Activated naive CD4-positive, alpha-beta T cell treated with anti-CD3 and anti-CD28 coated beads, Interleukin-2, amount 10 ng/mL, durations not matched to agents 7 days and 5 days (primary cell): ENCODE data around the gene PIK3IP1.

Experiments
- CTCF ChIA-PET: fragments of 350-600 bp; sonication (Branson Sonifier 250); formaldehyde crosslinking; loops from one replicate; lab custom pipeline; 2021; ENCODE audit warnings: antibody characterized with exemption; lab: Charles Lee
- DNase-seq: peaks from one replicate; pipeline ENCODE4 v3.0.0-alpha.2; 2020
- H3K27ac Mint-ChIP-seq: one replicate; pipeline ENCODE4 v1.8.0; 2021; ENCODE audit warnings: mild to moderate bottlenecking, moderate library complexity, mixed read lengths
- H3K27me3 Mint-ChIP-seq: one replicate; pipeline ENCODE4 v1.8.0; 2021; ENCODE audit warnings: mild to moderate bottlenecking, mixed read lengths
- H3K36me3 Mint-ChIP-seq: one replicate; pipeline ENCODE4 v1.8.0; 2021; ENCODE audit warnings: mixed read lengths
- H3K4me1 Mint-ChIP-seq: one replicate; pipeline ENCODE4 v1.8.0; 2021; ENCODE audit warnings: mixed read lengths
- H3K4me3 Mint-ChIP-seq: one replicate; pipeline ENCODE4 v1.8.0; 2021; ENCODE audit warnings: mild to moderate bottlenecking, moderate library complexity, mixed read lengths
- H3K9me3 Mint-ChIP-seq: one replicate; pipeline ENCODE4 v1.8.0; 2021; ENCODE audit warnings: mixed read lengths

PIK3IP1 gene

GRCh38 chr22:31292236-31292989 lies at the start of gene PIK3IP1:
Gene PIK3IP1 (minus strand): TSS chr22:31292488. CDS start chr22:31292344, 144 bp downstream.
- H3K9me3 Mint-ChIP-seq, result no peaks in the 10 kb centered on the region
- CTCF ChIA-PET, result interaction anchor here (0.6 to 5.2 kb wide), 15 partner anchors 8 to 371 kb away, joined by 3 to 35 read pairs (median 4); partner anchors contain the start of genes LIMK2, RNF185 and SELENOM
- H3K36me3 Mint-ChIP-seq, result peaks cover 39% of the 10 kb centered on the region
- DNase-seq, result peak; percentile 93
- H3K27me3 Mint-ChIP-seq, result peaks cover 4% of the 10 kb centered on the region
- peak within 1 kb of the TSS; percentile 99 for H3K27ac Mint-ChIP-seq
- peak within 1 kb of the TSS; percentile 99 for H3K4me3 Mint-ChIP-seq
- H3K4me1 Mint-ChIP-seq, result peaks cover 72% of the 10 kb centered on the region

- Mint-ChIP-seq H3K4me1 (peaks cover 68% of the 10 kb centered on the region), H3K36me3 (peaks cover 67% of the 10 kb centered on the region), H3K27me3 (no peaks in the 10 kb centered on the region), H3K9me3 (no peaks in the 10 kb centered on the region), H3K27ac (no peak overlapping the region), H3K4me3 (no peak overlapping the region)
- CTCF ChIA-PET, result no interaction called here
- no peak for DNase-seq
Observed at GRCh38 chr22:31341386-31342088, 49.2 kb upstream of the PIK3IP1 start.

- no peak for DNase-seq
- Mint-ChIP-seq H3K4me1 (peaks cover 68% of the 10 kb centered on the region), H3K27me3 (no peaks in the 10 kb centered on the region), H3K27ac (no peak overlapping the region), H3K4me3 (no peak overlapping the region), H3K9me3 (no peaks in the 10 kb centered on the region), H3K36me3 (peaks cover 69% of the 10 kb centered on the region)
- CTCF ChIA-PET, result no interaction called here
Observed at GRCh38 chr22:31340765-31341247, 48.5 kb upstream of the PIK3IP1 start.

GRCh38 chr22:31340360-31340759 lies 48.1 kb upstream of the PIK3IP1 start:
- peaks cover 68% of the 10 kb centered on the region for H3K4me1 Mint-ChIP-seq
- CTCF ChIA-PET, result interaction anchor here (0.6 kb wide), 1 partner anchor 141 kb away, joined by 3 read pairs; no protein-coding TSS in a partner anchor
- H3K27ac Mint-ChIP-seq, result no peak overlapping the region
- no peak overlapping the region for H3K4me3 Mint-ChIP-seq
- H3K36me3 Mint-ChIP-seq, result peaks cover 72% of the 10 kb centered on the region
- no peak for DNase-seq
- H3K9me3 Mint-ChIP-seq, result no peaks in the 10 kb centered on the region
- no peaks in the 10 kb centered on the region for H3K27me3 Mint-ChIP-seq

GRCh38 chr22:31339148-31339832 lies 47.0 kb upstream of the PIK3IP1 start:
- Mint-ChIP-seq H3K4me1 (peaks cover 61% of the 10 kb centered on the region), H3K4me3 (no peak overlapping the region), H3K27ac (peak overlapping the region; percentile 53), H3K36me3 (peaks cover 75% of the 10 kb centered on the region), H3K9me3 (no peaks in the 10 kb centered on the region), H3K27me3 (no peaks in the 10 kb centered on the region)
- CTCF ChIA-PET, result interaction anchor here (0.5 to 1.7 kb wide), 2 partner anchors 26 to 27 kb away, joined by 3 to 6 read pairs; no protein-coding TSS in a partner anchor
- no peak for DNase-seq

GRCh38 chr22:31337178-31337577 lies 44.9 kb upstream of the PIK3IP1 start:
- Mint-ChIP-seq H3K36me3 (peaks cover 70% of the 10 kb centered on the region), H3K4me3 (no peak overlapping the region), H3K27me3 (no peaks in the 10 kb centered on the region), H3K27ac (no peak overlapping the region), H3K9me3 (no peaks in the 10 kb centered on the region), H3K4me1 (peaks cover 41% of the 10 kb centered on the region)
- DNase-seq, result peak; percentile 25
- CTCF ChIA-PET, result no interaction called here

GRCh38 chr22:31334329-31334728 lies 42.0 kb upstream of the PIK3IP1 start:
- CTCF ChIA-PET, result interaction anchor here (1.9 kb wide), 1 partner anchor 11 kb away, joined by 7 read pairs; no protein-coding TSS in a partner anchor
- Mint-ChIP-seq H3K27ac (no peak overlapping the region), H3K9me3 (no peaks in the 10 kb centered on the region), H3K27me3 (no peaks in the 10 kb centered on the region), H3K36me3 (peaks cover 70% of the 10 kb centered on the region), H3K4me1 (peaks cover 31% of the 10 kb centered on the region), H3K4me3 (no peak overlapping the region)
- no peak for DNase-seq

- peak overlapping the region; percentile 16 for H3K27ac Mint-ChIP-seq
- no peaks in the 10 kb centered on the region for H3K27me3 Mint-ChIP-seq
- H3K4me1 Mint-ChIP-seq, result peaks cover 33% of the 10 kb centered on the region
- CTCF ChIA-PET, result no interaction called here
- no peak overlapping the region for H3K4me3 Mint-ChIP-seq
- H3K9me3 Mint-ChIP-seq, result no peaks in the 10 kb centered on the region
- H3K36me3 Mint-ChIP-seq, result peaks cover 65% of the 10 kb centered on the region
- DNase-seq, result no peak
Observed at GRCh38 chr22:31333641-31334040, 41.4 kb upstream of the PIK3IP1 start.

- no peak for DNase-seq
- H3K9me3 Mint-ChIP-seq, result no peaks in the 10 kb centered on the region
- H3K27me3 Mint-ChIP-seq, result no peaks in the 10 kb centered on the region
- no peak overlapping the region for H3K4me3 Mint-ChIP-seq
- H3K4me1 Mint-ChIP-seq, result peaks cover 28% of the 10 kb centered on the region
- peak overlapping the region; percentile 9 for H3K27ac Mint-ChIP-seq
- CTCF ChIA-PET, result no interaction called here
- peaks cover 64% of the 10 kb centered on the region for H3K36me3 Mint-ChIP-seq
Observed at GRCh38 chr22:31332886-31333285, 40.6 kb upstream of the PIK3IP1 start.

GRCh38 chr22:31332010-31332409 lies 39.7 kb upstream of the PIK3IP1 start:
- Mint-ChIP-seq H3K27me3 (no peaks in the 10 kb centered on the region), H3K9me3 (no peaks in the 10 kb centered on the region), H3K27ac (no peak overlapping the region), H3K36me3 (peaks cover 64% of the 10 kb centered on the region), H3K4me1 (peaks cover 20% of the 10 kb centered on the region), H3K4me3 (no peak overlapping the region)
- DNase-seq, result no peak
- CTCF ChIA-PET, result no interaction called here

- Mint-ChIP-seq H3K9me3 (no peaks in the 10 kb centered on the region), H3K27ac (no peak overlapping the region), H3K36me3 (peaks cover 70% of the 10 kb centered on the region), H3K27me3 (no peaks in the 10 kb centered on the region), H3K4me1 (peaks cover 18% of the 10 kb centered on the region), H3K4me3 (no peak overlapping the region)
- CTCF ChIA-PET, result no interaction called here
- no peak for DNase-seq
Observed at GRCh38 chr22:31329453-31330215, 37.3 kb upstream of the PIK3IP1 start.

GRCh38 chr22:31329029-31329428 lies 36.7 kb upstream of the PIK3IP1 start:
- no peaks in the 10 kb centered on the region for H3K9me3 Mint-ChIP-seq
- H3K4me1 Mint-ChIP-seq, result peaks cover 17% of the 10 kb centered on the region
- no peak overlapping the region for H3K27ac Mint-ChIP-seq
- CTCF ChIA-PET, result no interaction called here
- H3K27me3 Mint-ChIP-seq, result no peaks in the 10 kb centered on the region
- peaks cover 64% of the 10 kb centered on the region for H3K36me3 Mint-ChIP-seq
- DNase-seq, result no peak
- no peak overlapping the region for H3K4me3 Mint-ChIP-seq

- Mint-ChIP-seq H3K4me1 (peaks cover 17% of the 10 kb centered on the region), H3K27ac (no peak overlapping the region), H3K36me3 (peaks cover 60% of the 10 kb centered on the region), H3K9me3 (no peaks in the 10 kb centered on the region), H3K4me3 (no peak overlapping the region), H3K27me3 (no peaks in the 10 kb centered on the region)
- DNase-seq, result no peak
- CTCF ChIA-PET, result no interaction called here
Observed at GRCh38 chr22:31328544-31328960, 36.3 kb upstream of the PIK3IP1 start.
